Stimulated activated CD4-positive, alpha-beta T cell treated with anti-CD3 and anti-CD28 coated beads, Interleukin-15, amount 100 ng/mL, for 48 hours (primary cell): ENCODE measurements around the gene SP100.
A peak's percentile ranks its signal among the peaks of the same experiment; 100 is the strongest.
"Not testable (repeated sequence)": the region's sequence is repeated elsewhere in the genome, so short reads cannot be mapped to it uniquely, and the experiment has no call there.

Source experiments
- DNase-seq, 2 donors: peaks; one replicate each; pipeline ENCODE4 v3.0.0-alpha.2; 2020; ENCODE audit warnings: low read depth in 2 of 2

Gene SP100

GRCh38 chr2:230459216-230459615, 43.2 kb downstream of the SP100 start:
- DNase-seq: no peak

DNA sequence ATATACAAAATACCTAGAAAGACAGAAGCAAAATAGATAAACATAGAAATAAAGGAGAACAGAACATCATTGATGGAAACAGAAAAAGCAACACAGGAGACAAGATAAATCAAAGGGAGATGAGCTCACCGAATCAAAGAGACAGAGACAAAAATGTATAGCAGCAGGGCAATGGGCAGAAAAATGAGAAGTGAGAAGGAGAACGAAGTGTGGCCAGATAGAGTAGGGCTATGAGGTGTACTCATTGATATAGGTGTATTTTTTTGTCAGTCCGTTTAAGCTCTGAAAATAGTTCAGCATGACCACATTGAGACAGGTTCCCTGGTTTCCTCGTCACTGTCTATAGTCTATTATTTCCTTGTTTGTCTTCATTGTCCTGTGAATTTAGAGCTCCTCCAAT, 55.1 kb downstream of the SP100 start:
- DNase-seq: no peak

GRCh38 chr2:230472621-230473018, 56.6 kb downstream of the SP100 start:
- DNase-seq: peak; percentile 32 to 49

DNA sequence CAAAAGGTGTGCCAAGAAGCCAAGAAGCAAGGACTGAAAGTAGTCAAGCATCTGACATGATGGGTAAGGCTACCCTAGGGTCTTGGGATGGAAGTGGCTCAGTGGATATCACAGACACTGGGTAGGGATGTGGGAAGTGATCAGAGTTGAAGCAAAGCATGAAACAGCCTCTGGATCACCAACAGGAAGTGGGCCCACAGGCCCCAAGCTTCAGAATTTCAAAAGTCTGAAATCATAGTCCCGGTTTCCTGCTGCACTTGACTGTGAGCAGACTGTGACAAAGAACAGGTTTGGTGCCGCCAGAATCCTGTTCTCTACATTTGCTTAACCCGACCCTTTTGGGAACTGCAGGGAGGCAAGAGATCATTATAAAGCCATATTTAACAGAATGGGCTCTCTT, 57.4 kb downstream of the SP100 start:
- peak in 1 of 2 donors; percentile 14 for DNase-seq

- no peak for DNase-seq
These were observed 59.1 kb downstream of the SP100 start for GRCh38 chr2:230475143-230475542.

- no peak for DNase-seq
These were observed 69.9 kb downstream of the SP100 start for GRCh38 chr2:230485801-230486341.

- not testable (repeated sequence) for DNase-seq
These were observed 75.2 kb downstream of the SP100 start for GRCh38 chr2:230491219-230491618.

DNA sequence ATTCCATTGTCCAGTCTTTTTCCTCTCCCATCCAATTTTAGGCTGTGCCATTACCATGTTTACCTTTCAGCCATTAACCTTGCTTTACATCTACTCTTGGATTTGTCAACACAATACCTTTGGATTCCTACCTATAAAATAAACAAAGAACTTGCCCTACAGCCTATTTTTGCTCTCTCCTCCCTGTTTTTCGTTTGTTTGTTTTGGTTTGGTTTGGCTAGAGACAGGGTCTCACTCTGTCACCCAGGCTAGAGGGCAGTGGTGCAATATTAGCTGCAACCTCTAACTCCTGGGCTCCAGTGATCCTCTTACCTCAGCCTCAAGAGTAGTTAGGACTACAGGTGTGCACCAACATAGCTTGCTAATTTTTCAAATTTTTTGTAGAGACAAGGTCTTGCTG, 76.1 kb downstream of the SP100 start:
- DNase-seq: no peak

- DNase-seq: no peak
These were observed 79.0 kb downstream of the SP100 start for GRCh38 chr2:230494980-230495379.

- no peak for DNase-seq
These were observed 80.9 kb downstream of the SP100 start for GRCh38 chr2:230496891-230497290.

GRCh38 chr2:230498506-230499107, 82.6 kb downstream of the SP100 start:
- DNase-seq: no peak

DNA sequence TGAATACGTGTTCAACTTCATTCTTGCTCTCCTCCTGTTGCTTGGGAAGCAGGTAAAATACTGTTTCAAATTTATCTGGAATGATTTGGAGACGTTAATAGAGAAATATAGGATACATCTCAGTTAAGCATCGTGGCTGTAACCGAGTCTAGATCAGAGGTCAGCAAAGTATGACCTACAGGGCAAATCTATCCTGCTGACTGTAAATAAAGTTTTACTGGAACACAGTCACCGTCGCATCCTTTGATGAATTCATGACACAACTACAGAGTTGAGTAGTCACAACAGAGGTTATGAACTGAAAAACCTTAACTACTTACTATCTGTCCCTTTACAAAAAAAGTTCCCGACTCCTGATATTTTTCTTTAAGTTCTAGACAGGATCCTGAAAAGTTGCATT, 86.6 kb downstream of the SP100 start:
- no peak for DNase-seq

DNA sequence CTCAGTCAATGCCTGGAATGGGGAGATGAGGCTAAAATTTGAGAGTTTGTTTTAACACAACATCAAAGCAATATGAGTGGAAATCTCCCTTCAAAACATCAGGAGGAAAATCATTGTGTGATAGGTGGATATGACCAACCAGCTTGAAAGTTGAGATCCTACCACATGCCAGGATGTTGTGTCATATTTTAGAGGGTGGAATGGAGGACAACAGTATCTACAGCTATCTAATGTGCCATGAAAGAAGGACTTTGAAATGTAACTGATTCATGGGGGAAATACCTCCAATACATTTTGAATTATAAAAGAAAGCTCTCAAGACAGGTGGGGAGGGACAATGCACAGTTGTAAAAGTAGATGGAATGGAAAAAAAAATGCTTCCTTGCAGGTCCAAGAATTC, 87.8 kb downstream of the SP100 start:
- DNase-seq: no peak

DNA sequence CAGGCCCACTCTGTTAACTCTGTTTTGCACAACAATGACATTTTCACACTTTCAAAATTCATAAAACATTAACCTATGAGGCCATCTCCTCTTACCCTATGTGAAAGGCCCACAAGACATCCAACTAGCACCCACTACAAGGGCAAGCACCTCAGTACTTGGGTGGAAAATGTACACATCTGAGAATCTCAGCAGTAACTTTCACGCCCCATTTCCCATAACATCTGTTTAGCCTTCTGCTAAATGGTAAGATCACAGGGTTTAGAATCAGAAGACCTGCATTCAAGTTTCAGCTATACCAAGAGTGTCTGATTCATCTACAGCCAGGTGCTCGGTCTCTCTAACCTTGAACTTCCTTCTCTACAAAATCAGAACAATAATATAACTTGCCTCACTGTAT, 89.2 kb downstream of the SP100 start:
- no peak for DNase-seq

GRCh38 chr2:230512955-230513748, 97.2 kb downstream of the SP100 start:
- no peak for DNase-seq

DNA sequence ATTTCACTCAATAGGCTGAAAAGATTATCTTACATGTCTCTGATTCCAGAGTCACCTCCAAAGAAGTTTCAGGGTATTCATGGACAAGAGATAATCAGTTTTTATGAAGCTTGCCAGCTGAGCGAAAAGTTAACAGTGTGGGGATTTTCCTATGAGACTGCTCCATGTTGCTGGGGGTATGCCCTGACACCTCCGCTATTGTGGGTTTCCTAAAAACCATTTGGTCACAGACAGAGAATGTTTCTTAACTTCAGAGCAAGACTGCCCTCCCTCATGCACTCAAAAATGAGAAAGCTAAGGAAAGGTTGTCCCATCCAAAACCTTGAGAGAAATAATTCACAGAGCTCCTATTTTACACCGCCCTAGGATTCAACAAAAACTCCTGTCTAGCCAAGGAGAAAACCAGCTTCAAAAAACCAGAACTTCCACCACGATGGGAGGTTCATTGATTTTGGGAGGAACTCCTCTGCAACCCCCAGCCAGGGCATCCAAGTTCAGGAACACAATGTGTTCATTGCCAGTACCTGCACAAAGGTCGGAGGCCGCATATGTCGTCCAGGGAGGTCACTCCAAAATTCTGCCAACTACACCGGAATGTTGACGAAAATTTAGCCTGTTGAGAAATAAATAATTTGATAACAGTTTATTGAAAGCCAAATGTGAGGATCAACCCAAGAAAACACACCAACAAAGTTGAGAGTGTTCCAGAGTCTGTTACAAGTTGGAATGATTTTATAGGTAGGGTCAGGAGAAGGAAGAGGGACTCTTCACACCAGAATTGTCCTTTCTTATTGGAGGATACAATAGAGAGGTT, 104.3 kb downstream of the SP100 start:
- DNase-seq: no peak

DNA sequence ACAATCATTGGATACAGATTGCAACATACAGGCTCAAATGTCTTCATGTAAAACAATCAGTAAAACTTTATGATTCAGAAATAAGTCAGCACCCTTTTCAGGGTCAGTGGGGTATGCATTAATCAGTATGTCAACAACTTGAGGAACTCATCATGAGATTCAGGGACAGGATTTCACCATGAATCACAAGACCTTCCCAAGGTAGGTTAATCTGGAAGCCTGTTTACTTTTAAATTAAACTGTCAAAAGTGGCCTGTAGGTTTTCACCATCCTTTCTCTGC, 104.8 kb downstream of the SP100 start:
- DNase-seq: no peak

- DNase-seq: no peak
These were observed 105.4 kb downstream of the SP100 start for GRCh38 chr2:230521386-230521785.

GRCh38 chr2:230525682-230526081, 109.7 kb downstream of the SP100 start:
- no peak for DNase-seq

DNA sequence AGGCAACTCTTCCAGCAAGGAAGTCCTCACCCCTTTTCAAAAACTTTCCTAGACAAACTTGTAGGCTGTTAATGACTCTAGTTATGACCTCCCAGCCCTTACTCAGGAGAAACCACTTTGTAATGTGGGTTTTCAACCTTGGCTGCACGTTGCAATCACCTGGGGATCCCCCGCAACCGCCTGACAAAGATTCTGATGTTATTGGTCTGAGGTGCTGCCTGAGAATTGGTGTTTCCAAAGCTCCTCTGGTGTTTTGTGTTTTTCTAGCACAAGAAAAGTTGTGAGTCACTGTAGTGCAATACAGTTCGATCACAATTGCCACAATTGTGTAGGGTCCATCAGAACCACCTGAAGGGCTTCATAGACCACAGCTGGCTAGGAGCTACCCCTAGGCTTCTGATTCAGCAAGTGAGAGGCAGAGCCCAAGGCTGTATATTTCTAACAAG, 121.6 kb downstream of the SP100 start:
- peak; percentile 20 to 27 for DNase-seq

- DNase-seq: no peak
These were observed 124.3 kb downstream of the SP100 start for GRCh38 chr2:230540332-230540731.

DNA sequence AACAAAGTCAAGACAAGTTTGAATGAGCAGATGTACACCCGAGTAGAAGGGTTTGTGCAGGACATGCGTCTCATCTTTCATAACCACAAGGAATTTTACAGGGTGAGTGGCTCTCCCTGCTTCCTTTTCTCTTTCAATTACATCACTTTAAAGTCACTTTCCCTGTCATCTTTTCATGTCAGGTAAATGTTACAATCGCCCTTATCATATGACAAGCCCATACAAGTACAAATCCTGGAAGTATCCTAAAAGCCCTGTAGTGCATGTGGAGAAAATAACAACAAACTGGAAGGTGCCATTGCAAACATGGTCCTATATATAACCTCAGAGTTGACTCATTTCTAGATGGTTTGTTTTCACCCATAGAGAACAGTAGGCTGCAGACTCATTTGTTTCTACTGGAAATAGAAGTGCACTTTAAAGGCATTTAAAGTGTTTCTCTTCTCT, 126.0 kb downstream of the SP100 start:
- DNase-seq: no peak

DNA sequence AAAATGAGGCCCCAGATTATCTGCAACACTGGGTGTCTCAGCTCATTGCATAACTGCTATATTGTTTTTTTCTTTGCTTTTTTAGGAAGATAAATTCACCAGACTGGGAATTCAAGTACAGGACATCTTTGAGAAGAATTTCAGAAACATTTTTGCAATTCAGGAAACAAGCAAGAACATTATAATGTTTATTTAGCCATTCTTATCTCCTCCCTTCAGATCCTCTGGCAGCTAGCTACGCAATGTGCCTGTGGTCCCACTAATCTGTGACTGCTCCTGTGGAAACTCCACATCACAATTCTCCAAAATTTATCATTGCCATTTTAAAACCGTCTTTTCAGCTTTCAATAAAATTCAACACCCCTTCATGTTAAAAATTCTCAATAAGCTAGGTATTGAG, 126.8 kb downstream of the SP100 start:
- no peak for DNase-seq
